ENCODE results near the gene ST8SIA4. TPM values are rescaled to one million over a fixed set of nuclear protein-coding genes. Genes with fewer than 3 reads are reported as not detected.

ST8SIA4 gene
- total and polyA plus RNA-seq, 11 donors, result 0.87 to 17.7 (median 4.3) TPM

GRCh38 chr5:100863739-100864138, 39.3 kb downstream of the ST8SIA4 start:
- H3K27ac ChIP-seq, result no peak overlapping the region
- TF ChIP-seq POLR2A (IDR thresholded peaks at IDR 0.05), result no peak
- no peak for TF ChIP-seq CTCF (IDR thresholded peaks at IDR 0.05)
- no peaks in the 10 kb centered on the region for H3K4me1 ChIP-seq
- H3K36me3 ChIP-seq, result peaks cover 0 to 4% (median 0%) of the 10 kb centered on the region in 9 donors
- DNase-seq (no peak), ATAC-seq (no peak)
- intact Hi-C loops (cut with DNase I), result no loop called here
- no peak overlapping the region for H3K4me3 ChIP-seq
- H3K27me3 ChIP-seq, result no peaks in the 10 kb centered on the region
- no peaks in the 10 kb centered on the region for H3K9me3 ChIP-seq
- WGBS, 4 donors, result 92 to 96% (median 95%) methylated on average over 2 of the region's 2 CpGs

- 92 to 97% (median 94%) methylated on average over 3 of the region's 3 CpGs for WGBS, 4 donors
- no peaks in the 10 kb centered on the region for H3K27me3 ChIP-seq
- peaks cover 0 to 7% (median 0%) of the 10 kb centered on the region in 9 donors for H3K36me3 ChIP-seq
- H3K4me3 ChIP-seq, result no peak overlapping the region
- no peak for ATAC-seq
- H3K4me1 ChIP-seq, result peaks cover 0 to 20% (median 0%) of the 10 kb centered on the region in 12 donors
- intact Hi-C loops (cut with DNase I), result no loop called here
- no peak for TF ChIP-seq CTCF (IDR thresholded peaks at IDR 0.05)
- DNase-seq, result no peak
- H3K9me3 ChIP-seq, result no peaks in the 10 kb centered on the region
- no peak overlapping the region for H3K27ac ChIP-seq
Observed at GRCh38 chr5:100861148-100861547, 41.9 kb downstream of the ST8SIA4 start.

GRCh38 chr5:100860407-100860806, 42.7 kb downstream of the ST8SIA4 start:
- Histone ChIP-seq H3K27me3 (no peaks in the 10 kb centered on the region), H3K9me3 (no peaks in the 10 kb centered on the region), H3K36me3 (peaks cover 0 to 9% (median 0%) of the 10 kb centered on the region in 9 donors), H3K27ac (no peak overlapping the region), H3K4me1 (peaks cover 0 to 23% (median 0%) of the 10 kb centered on the region in 12 donors), H3K4me3 (no peak overlapping the region)
- TF ChIP-seq POLR2A (IDR thresholded peaks at IDR 0.05) (no peak), CTCF (IDR thresholded peaks at IDR 0.05) (no peak)
- intact Hi-C loops (cut with DNase I), result no loop called here
- no peak for ATAC-seq
- 86 to 97% (median 90%) methylated on average over 1 of the region's 1 CpG for WGBS, 4 donors
- no peak for DNase-seq

GRCh38 chr5:100858987-100859545, 44.0 kb downstream of the ST8SIA4 start:
- no peaks in the 10 kb centered on the region for H3K9me3 ChIP-seq
- H3K4me3 ChIP-seq, result no peak overlapping the region
- intact Hi-C loops (cut with DNase I), result loop anchor here in 1 of 10 donors (5.0 kb wide), 1 partner anchor 38 kb away; no protein-coding TSS in a partner anchor
- 71 to 81% (median 74%) methylated on average over 1 of the region's 1 CpG for WGBS, 4 donors
- H3K36me3 ChIP-seq, result peaks cover 0 to 9% (median 0%) of the 10 kb centered on the region in 9 donors
- ATAC-seq (no peak), DNase-seq (no peak)
- no peaks in the 10 kb centered on the region for H3K27me3 ChIP-seq
- TF ChIP-seq CTCF (IDR thresholded peaks at IDR 0.05) (no peak), POLR2A (IDR thresholded peaks at IDR 0.05) (no peak)
- H3K27ac ChIP-seq, result no peak overlapping the region
- peaks cover 0 to 36% (median 3%) of the 10 kb centered on the region in 12 donors for H3K4me1 ChIP-seq

Measured in heart left ventricle (tissue), 16 donors.